HG03439 (cell line): ENCODE data around the gene CAMTA1.

Experiments
- ATAC-seq: cut with Tn5 transposase; IDR thresholded peaks from one replicate; pipeline ENCODE4 v1.9.1; 2021; ENCODE audit warnings: mild to moderate bottlenecking, moderate library complexity; ENCODE audit not compliant: unreplicated experiment

CAMTA1 gene

DNA sequence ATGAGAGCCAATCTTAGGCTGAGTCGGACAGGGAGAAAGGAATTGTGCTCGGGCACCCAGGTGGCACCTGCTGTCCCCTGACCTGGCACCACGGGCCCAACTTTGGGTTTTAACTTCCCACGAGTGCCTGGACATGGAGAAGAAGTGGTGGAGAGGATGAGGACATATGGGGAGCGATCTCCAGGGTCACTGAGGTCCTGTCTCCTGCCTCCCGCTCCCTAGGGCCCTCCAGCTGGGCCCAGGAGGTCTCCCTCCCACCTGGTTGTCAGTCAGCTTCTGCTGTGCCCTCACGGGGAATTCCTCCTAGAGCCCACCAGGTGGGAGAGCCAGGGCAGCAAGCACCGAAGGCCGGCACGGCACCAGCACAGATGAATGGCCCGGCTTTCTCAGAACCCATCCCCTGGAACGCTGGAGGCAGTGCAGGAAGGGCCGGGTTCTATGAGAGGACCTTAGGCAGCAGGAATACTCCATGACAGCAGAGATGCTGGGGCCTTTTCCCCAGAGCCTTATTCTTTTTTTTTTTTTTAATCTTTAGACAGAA, 435.5 kb downstream of the CAMTA1 start:
- no peak for ATAC-seq

DNA sequence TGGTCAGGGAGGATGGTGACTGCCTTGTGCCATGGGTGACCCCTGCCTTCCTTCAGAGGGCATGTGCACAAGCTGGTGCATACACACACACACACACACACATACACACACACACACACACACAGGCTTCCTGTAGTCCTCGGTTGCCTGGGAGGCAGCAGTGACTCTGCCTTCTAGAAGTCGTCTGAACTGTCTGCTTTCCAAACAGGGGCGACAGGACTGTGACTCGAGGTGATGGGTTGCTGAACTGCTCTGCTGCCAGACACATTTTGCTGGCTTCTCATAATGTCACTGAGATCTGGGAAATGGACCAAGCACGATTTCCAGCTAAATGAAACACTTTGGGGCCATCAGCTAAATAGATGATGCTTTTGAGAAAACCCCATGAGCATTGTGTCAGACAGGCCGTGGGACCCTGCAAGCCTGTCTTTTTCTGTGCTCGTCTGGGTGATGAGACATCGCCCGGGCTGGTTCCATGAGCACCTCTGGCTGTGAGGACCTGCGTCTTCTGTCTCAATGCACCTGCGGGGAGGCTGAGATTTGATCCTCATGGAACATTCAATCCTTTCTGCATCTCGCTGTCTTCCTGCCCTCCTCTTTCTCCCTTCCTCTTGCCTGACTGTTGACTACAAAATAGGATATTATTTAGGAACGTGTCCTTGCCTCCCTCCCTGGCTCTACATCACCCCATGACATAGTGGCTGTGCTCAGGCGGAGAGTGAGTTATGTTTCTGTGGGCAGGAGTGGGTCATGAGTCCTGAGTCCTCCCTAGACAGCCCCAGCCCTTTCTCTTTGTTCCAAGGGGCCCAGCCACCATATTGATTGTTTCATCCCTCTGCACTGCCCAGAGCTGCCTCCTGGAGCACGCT, 436.8 kb downstream of the CAMTA1 start:
- no peak for ATAC-seq

DNA sequence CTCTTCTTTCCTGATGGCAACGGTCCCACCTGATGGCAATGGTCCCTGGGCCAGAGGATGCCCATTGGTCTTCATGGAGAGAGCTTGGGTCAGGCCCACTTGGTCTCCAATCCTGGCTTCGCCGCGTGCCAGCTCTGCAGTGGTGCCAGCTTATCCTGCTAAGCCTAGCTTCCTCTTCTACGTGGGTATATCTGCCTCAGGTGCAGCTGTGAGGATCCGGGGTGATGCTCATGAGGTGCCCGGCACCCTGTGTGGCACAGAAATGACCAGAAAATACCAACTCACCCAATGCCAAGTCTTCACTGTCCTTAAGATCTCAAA, 437.4 kb downstream of the CAMTA1 start:
- no peak for ATAC-seq

DNA sequence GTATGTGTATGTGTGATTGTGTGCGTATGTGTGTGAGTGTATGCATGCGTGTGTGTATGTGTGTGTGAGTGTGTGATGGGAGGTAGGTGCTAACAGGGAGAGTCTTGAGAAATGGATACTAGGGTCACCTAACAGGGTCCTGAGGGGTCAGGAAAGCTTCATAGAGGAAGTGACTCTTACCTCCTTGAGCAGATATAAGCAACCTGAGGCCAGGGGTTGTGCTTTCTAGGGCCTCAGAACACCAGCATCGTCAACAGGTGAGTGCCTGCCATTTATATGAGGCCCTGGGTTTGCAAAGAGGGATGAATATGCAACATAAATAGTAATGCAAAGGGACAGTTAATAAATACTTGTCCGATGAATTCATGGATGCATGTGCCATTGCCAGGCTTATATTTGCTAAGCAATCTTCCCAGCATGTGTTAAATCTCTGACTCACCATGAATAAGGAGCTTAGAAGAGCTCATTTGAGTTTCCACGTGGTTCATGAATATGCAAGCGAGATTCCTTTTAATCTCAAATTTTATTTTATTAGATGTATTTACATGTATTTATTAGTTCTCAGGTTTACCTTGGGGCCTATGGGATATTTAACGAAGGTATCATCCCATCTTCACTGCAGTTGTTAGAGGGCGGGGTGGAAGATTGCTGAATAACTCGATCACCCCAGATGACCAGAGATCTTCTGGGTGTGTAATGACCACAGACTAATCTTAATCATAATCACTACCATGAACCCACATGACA, 438.3 kb downstream of the CAMTA1 start:
- no peak for ATAC-seq

DNA sequence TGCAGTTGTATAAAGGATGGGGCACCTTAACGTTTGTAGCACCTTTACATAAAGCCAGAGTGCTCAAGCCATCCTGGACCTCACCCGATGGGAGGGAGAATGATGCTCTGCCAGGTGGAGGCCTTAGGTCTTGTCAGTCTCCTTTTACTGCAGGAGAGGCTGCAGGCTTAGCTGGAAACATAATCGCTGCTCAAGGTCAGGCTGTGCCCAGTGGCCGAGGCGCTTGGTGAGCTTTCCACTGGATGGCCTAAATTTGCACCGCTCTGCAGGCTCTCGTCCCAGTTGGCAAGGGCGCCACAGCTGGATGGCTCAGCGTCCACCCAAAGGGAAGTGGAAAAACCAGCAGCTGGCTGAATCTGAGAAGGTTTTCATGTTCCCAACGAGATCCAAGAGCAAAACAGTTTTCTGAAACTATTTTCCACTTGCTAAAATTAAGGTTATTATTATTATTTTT, 438.9 kb downstream of the CAMTA1 start:
- no peak for ATAC-seq

DNA sequence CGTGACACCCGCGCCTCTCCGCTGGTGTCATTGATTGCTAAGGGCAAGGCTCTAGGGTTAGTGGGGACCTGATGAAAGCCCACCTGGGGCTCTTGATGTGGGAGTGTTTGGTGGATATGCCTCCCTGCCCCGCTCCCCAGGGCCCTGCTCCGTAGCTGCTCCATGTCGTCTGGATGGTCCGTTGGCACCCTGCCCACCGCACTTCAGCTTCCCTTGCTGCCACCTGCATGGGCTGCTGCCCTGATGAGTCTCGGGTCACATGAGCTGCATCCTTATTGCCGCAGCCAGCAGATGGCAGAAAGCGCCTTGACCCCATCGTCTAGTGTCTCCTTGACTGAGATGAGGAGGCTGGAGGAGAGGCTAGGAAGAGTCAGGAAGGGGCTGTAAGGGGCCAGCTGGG, 439.4 kb downstream of the CAMTA1 start:
- ATAC-seq = no peak

DNA sequence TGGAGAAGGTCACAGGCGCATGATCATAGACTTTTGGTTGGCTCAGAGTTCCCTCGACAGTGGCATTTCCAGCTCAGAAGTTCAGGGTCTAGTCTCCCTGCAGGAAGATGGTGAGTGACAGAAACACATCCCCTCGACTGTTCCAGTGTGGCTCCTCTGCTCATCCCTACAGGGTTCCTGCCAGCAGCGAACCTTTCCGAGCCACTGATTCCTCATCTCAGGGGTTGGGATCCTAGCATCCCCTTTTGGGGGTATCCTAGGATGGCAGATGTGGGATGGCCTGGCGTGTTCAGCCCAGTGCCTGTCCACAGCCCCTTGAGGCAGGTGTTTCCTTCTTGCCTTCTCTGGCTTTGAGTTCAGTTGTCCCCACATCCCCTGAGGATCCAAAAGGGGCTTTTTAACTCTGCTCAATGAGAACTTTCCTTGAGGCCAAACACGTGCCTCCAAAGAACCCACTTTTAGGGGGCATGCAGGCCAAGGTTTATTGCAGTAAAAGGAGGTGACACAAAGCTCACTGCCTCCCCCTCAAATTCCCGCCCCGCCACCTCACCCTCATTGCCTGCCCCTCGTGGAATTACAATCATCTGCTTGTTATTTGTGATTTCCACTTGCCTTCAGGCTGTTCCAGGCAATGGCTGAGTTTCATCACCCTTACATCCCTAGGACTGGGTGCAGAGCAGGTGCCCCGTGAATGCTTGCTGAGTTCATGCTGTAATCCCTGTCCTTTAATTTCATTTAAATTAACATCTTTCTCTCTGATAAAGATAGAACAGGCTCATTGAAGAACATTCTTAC, 440.7 kb downstream of the CAMTA1 start:
- no peak for ATAC-seq

DNA sequence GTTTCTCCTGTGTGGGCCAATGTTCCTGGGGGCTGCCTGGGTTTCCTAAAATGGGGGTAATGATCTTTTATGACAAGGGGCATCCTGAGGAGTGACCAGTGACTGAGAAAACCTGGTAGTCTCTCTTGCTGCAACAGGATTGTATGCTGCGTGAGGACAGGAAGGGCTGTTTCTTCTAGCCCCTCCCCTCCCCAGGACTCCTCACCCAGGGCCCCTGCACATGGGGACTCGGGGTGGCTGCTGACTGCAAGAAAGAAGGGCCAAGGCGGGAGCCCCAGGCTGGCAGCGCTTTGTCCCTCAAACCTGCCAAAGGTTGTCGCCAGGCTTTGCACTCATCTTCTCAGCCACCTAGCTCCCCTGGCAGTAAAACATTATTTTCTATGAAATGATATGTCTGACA, 442.4 kb downstream of the CAMTA1 start:
- no peak for ATAC-seq

DNA sequence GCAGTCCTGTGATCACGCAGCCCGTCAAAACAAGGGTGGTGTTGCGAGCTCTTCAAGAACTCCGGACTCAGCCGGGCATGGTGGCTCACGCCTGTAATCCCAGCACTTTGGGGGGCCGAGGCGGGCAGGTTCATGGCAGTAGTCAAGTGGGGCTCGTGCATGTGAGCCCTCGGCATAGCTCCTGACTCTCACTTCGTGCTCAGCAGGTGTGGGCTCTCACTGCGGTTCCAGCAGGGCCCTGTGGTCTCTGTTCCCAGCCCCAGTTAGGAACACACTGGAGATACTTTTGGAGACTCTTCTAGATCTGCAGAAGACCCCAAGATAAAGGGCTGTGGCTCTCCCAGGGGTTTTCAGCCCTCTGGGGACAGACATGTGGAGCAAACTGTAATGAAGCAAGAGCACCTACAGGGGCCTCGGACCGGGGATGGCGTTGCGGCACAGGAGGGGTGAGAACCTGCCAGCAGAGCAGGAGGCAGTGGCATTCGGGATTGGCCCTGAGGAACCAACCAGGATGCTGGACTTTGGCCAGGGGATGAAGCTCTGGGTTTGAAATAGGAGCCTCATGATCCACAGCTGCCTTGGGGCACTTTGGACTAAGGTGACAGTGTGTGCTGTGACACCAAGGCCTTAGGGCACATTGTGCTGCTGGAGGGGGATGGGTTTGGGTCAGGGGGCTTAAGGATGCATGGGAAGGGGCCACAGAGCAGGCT, 443.2 kb downstream of the CAMTA1 start:
- ATAC-seq = no peak

DNA sequence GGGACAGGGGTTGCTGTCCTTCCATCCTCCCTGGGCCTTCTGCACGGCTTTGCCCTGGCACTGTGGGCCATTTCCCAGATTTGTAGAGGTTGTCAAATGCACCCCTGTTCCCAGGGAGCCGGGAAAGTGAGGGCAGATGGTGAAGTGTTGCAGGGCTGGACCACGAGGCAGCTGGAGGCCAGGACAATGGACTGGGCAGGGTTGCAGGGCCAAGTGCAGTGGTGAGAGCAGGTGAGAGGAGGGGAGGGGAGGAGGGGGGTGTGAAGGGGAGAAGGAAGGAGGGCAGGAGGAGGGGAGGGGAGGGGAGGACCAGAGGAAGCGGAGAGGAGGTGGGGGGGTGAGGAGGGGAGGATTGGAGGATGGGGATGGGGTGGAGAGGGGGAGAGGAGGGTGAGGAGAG, 443.9 kb downstream of the CAMTA1 start:
- ATAC-seq = no peak

DNA sequence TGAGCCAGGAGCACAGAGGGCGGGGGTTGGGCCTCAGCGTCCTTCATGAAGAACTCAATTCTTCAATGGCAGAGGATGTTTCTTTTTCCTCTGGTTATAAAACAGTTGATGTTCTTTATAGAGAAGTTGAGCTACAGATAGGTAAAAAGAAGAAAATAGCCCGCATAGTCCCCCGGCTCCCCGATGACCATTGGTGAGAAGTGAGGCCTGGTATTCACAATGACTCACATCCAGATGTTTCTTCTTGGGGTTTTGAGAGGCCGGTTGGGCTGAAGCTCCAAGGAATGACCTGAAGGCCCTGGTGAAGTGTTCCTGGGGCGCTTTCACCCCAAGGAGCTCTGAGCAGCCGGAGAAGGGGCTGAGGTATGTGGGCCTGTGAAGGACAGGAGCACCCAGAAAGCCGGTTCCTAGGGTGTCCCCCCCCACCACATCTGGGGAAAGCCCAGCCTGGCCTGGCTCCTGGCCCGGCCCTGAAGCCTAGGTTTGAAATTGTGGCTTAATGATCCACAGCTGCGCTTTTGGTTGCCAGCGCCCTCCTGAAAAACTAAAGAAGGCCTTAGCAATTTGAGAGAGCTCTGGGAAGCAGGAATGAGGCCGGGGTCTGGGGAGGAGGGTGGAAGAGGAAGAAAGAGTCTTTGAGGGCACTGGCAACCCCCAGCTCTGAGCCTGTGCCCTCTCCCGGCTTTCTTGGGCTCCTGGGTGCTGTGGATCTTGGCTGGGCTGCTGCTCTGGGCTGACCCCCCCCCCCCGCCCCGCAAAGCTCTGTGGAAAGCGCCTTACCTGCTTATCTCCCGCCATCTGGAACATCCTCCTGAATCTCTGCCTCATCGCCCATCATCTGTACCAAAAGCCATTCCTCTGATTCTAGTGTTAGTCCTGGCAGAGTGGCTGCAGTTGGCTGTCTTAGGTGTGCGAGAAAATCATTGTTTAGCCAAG, 444.7 kb downstream of the CAMTA1 start:
- ATAC-seq = no peak

DNA sequence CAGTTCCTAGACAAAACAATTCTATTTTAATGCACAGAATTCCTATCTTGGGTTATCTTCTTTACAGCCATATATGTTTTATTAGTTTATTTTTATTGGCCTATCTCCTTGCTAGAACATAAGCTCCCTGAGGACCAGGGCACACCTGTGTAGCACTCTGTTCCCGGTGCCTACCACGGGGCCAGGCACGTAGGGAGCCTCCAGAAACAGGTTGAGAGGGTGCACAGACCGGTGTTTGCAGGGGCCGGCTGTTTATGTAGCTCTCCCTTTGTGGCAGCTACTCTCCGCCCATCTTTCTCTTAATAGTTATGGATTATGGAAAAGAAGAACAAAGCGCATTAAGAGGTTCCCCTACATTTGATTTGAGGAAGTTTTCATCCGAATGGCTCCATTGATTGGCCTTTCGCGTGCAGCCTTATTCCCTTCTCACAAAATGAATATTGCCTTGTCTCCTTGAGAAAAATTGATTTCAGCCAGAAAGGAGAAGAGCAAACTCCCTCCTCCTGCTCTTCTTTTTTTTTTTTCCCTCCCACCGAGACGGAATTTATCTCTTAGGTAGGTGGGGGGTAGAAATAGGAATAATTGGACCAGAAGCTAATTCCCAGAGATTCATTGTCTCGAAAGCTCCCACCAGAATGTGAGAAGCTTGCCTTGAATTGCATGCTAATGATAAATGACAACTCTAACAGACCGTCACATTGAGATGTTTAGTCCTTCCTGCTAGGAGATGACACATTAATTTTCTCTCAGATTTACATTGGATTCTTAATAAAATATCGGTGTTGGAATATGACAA, 447.4 kb downstream of the CAMTA1 start:
- no peak for ATAC-seq

DNA sequence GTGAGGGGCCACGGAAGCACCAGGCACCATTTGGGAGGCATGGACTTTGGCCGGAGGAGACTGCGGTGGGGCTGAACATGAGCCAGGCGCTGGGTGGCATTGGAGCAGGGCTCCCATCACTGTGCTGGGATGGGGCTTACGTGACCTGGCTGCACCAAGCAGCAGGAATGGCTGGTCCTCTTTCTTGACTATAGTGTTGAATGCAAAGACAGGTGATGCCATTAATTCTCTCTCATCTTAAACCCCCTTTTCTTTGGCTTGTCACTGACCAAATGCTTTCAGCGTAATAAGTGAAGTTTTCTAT, 447.9 kb downstream of the CAMTA1 start:
- no peak for ATAC-seq

DNA sequence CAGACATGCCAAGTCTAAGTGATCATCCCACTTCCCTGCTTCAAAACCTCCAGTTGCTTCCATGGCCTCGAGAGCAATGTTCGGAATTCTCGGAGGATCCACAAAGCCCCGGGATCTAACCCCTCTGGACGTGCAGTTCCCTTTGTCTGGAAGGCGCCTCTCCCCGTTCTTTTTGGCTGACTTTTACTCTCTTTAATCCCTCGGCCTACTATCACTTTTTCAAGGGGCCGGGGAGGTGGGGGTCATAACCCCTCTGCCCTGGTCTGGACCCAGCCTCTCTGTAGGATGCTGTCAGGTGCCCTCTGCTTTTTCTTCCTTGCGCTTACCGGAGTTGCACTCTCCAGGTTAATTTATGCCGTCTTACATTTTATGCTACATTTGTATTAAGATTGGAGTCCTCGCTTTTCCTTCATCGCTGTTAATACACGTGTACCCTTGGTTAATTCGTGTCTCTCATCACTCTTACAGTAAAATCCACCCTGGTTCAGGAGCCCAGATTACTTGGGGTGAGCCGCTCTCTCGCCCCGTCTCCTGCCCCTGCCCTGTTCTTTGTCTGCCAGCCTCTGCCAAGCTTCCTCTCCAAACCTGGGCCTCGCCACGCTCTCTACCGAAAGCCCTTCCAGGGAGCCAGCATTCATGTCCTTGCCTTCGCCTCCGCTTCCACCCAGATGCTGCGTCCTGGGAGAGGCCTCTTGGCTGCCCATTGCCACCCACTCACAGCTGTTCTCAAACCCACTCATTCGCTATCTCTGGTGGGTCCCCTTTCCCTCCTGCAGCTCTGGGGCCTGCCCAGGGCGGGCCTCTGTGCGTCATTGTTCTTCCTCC, 448.6 kb downstream of the CAMTA1 start:
- ATAC-seq = no peak

DNA sequence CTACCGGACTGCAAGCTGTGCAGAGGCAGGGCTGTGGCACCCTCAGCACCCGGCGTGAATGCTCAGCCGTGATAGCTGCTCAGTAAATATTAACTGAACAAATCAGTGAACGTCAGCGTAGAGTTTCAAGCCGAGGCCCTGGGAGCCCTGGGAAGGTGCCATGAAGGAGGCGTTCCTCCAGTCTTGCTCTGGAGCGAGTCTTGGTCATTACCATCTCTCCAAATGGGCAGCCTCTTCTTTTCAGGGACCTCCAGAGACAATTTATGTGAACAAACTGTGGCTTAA, 449.2 kb downstream of the CAMTA1 start:
- ATAC-seq = no peak

DNA sequence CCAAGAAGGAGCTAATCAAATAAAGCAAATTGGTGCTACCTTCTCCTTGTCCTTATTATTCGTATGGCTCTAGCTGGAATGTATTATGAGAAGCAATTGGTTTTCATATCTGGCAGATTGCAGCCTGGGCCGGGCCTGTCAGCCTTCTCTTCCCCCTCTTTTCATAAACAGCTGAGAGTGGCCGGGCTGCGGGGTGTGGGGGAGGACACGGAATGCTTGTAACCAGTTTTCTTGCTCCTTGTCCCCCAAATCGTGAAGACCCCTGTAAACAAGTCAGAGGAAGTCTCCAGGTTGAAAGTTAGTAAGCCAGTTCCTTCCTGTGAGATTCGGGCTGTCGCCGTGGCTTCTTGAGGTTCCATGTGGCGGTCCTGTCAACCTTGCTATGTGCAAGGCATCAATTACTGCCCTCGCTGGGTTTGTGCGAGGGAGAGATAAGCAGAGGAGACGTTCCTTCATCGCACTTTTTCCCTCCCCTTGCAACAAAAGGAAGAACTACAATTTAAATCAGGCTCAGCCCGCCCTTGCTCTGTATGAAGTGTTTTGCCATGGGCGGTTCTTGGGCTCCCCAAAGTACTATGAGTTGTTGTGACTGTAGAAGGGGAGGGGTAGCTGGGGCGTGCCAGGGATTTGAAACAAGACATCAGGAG, 450.7 kb downstream of the CAMTA1 start:
- no peak for ATAC-seq

DNA sequence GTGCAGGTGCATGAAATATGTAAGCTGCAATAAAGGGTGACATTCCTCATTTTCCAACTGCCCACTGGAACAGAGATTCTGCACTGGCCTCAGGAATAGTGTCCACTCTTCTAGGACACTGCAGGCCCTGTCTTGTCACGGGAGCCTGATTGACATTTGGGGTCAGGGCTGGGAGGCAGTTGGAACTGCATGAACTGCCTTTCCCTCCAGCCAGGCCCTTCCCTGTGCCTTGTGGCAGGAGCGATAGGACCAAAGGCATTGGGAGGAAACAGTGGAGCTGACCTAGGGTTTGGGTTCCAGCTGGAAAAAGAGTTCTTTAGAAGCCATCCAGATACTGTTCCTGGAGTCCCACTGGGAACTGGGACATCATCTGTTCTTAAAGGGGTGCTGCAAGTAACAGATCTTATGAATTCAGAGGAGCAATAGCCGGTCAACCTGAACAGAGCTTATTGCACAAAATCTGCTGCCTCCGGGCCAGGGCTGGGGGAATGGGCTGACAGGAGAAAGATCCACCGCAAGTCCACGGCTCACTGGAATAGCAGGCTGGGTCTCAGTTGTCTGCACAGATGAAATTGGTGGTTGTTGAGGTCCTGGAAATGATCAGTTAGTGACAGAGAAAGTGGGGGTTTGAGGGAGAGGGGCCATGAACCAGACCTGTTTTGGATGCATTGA, 451.7 kb downstream of the CAMTA1 start:
- ATAC-seq = no peak
